Fibroblast of villous mesenchyme (primary cell): ENCODE data around the gene ECE1. TPM values are rescaled to one million over a fixed set of nuclear protein-coding genes. Genes with fewer than 3 reads are reported as not detected.

Experiments
- DNase-seq: peaks from one replicate; pipeline ENCODE4 v3.0.0-alpha.2; 2010; ENCODE audit warnings: low read depth
- H3K4me3 ChIP-seq: 2 replicates; pipeline ENCODE4 v1.5.1; 2011; ENCODE audit warnings: low read depth, mild to moderate bottlenecking, low read length
- CTCF ChIP-seq: IDR thresholded peaks from 2 replicates; pipeline ENCODE4 v1.5.1; 2012; ENCODE audit warnings: low read depth, mild to moderate bottlenecking, low read length; ENCODE audit not compliant: insufficient read depth
- total RNA-seq: library from RNA; depleted of rRNA; stranded (reverse); fragments of >200 nt; gene quantifications from 2 replicates; pipeline ENCODE4 v1.2.3, GENCODE V29; 2012

Gene ECE1
- total RNA-seq, 1 donor, result 127 TPM

- no peak for DNase-seq
- H3K4me3 ChIP-seq, result no peak overlapping the region
- TF ChIP-seq CTCF, result no peak
Measured at GRCh38 chr1:21300774-21301173, 10.5 kb upstream of the ECE1 start.

- DNase-seq, result no peak
- TF ChIP-seq CTCF, result no peak
- H3K4me3 ChIP-seq, result no peak overlapping the region
Measured at GRCh38 chr1:21299780-21300395, 9.6 kb upstream of the ECE1 start.

GRCh38 chr1:21298981-21299391 lies 8.7 kb upstream of the ECE1 start:
- DNase-seq, result no peak
- no peak for TF ChIP-seq CTCF
- no peak overlapping the region for H3K4me3 ChIP-seq

- DNase-seq, result peak; percentile 46
Measured at GRCh38 chr1:21297975-21298374, 7.7 kb upstream of the ECE1 start.

GRCh38 chr1:21296509-21297354 lies 6.5 kb upstream of the ECE1 start:
- TF ChIP-seq CTCF, result no peak
- DNase-seq, result no peak
- H3K4me3 ChIP-seq, result no peak overlapping the region

More at GRCh38 chr1:21297975-21298374, 7.7 kb upstream of the ECE1 start:
- TF ChIP-seq CTCF, result no peak
- H3K4me3 ChIP-seq, result no peak overlapping the region

- no peak for TF ChIP-seq CTCF
- DNase-seq, result no peak
- no peak overlapping the region for H3K4me3 ChIP-seq
Measured at GRCh38 chr1:21295545-21295944, 5.3 kb upstream of the ECE1 start.
